HG03469 (cell line): ENCODE data around the gene SCYGR4.
"Not testable (repeated sequence)": the region's sequence is repeated elsewhere in the genome, so short reads cannot be mapped to it uniquely, and the experiment has no call there.

Source experiments
- ATAC-seq: cut with Tn5 transposase; IDR thresholded peaks from one replicate; pipeline ENCODE4 v1.9.1; 2021; ENCODE audit warnings: mild to moderate bottlenecking, moderate library complexity, moderate number of reproducible peaks; ENCODE audit not compliant: unreplicated experiment

The SCYGR4 gene

DNA sequence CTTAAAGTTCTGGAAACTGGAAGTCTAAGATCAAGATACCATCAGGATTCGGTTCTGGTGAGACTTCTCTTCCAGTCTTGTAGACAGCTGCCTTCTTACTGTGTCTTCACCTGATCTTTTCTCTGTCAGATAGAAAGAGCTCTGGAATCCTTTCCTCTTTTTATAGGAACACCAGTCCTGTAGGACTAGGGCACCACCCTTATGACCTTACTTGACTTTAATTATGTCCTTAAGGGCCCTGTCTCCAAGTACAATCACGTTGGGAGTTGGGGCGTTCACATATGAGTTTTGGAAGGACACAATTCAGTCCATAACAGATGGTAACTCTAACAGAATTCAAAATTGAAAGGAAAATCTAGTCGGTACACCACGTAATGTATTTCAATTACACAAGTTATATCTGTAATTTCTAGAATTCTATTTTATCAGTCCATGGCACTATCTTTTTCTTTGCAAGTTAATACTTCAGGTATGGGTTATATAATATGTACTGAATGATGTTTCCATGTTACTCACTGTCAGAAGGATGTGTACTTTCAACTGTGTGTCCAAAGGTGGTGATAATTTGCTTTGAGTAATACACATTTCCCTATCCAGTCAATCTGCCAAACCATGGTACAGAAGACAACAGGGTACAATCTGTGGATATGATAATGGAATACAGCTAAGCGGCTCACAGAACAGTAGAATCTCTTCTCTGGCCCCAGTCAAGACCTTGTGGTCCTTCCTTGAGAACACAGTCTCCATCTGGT lies 48.1 kb downstream of the SCYGR4 start:
- no peak for ATAC-seq

DNA sequence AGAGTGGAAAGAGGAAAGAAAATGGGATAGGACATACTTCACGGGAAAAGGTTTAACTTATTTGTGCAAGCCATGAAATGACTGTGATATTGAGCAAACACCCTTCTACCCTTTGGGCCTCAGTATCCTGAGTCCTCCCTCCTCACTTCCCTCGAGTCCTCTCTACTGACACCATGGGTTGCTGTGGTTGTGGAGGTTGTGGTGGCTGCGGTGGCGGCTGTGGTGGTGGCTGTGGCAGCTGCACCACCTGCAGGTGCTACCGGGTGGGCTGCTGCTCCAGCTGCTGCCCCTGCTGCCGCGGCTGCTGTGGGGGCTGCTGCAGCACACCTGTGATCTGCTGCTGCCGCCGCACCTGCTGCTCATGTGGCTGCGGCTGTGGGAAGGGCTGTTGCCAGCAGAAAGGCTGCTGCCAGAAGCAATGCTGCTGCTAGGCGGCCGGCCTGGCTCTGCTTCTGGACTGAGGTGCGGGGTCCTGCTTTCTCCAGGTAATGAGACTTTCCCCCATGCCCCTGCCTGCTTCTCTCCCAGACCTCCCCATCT lies 49.4 kb downstream of the SCYGR4 start, which contains the start of gene SCYGR5:
SCYGR5 (plus strand) TSS at position 174 of the 540 bp plus-strand sequence; CDS start at position 174, 0 bp downstream.
- not testable (repeated sequence) for ATAC-seq
